AG04450 (cell line): ENCODE results near the gene SMC5. TPM values are rescaled to one million over a fixed set of nuclear protein-coding genes. Genes with fewer than 3 reads are reported as not detected.

Source experiments
- CTCF ChIA-PET: fragments of 300-600, 350-600 bp; formaldehyde crosslinking; extraction: SDS; loops from one replicate; lab custom pipeline; 2022; ENCODE audit warnings: antibody characterized with exemption, inconsistent platforms; lab: Charles Lee
- POLR2A ChIA-PET: fragments of 350-600 bp; formaldehyde crosslinking; extraction: SDS; loops from one replicate; lab custom pipeline; 2021; ENCODE audit warnings: antibody characterized with exemption, inconsistent platforms; lab: Yijun Ruan, JAX
- DNase-seq: peaks from one replicate; pipeline ENCODE4 v3.0.0-alpha.2; 2011; ENCODE audit warnings: low read depth, low spot score
- H3K27ac ChIP-seq: one replicate; pipeline ENCODE4 v1.5.1; 2012; ENCODE audit warnings: low read depth, low read length, control low read depth
- H3K27me3 ChIP-seq: one replicate; pipeline ENCODE4 v1.6.0; 2012; ENCODE audit warnings: low read length; ENCODE audit not compliant: control insufficient read depth, insufficient read depth
- H3K4me3 ChIP-seq: 2 replicates; pipeline ENCODE4 v1.5.1; 2011; ENCODE audit warnings: mild to moderate bottlenecking, low read depth, low read length, control low read depth
- H3K9me3 ChIP-seq: 2 replicates; pipeline ENCODE4 v1.5.1; 2012; ENCODE audit warnings: low read length; ENCODE audit not compliant: control insufficient read depth, insufficient read depth
- polyA plus RNA-seq: library from polyadenylated mRNA; depleted of rRNA; stranded (reverse); fragments of >200 nt; gene quantifications from 2 replicates; pipeline ENCODE4 v1.2.3, GENCODE V29; 2011
- TF ChIP-seq, protein P1 (sequence below): IDR thresholded peaks from 2 replicates; pipeline ENCODE4 v1.5.1; 2011; ENCODE audit warnings: low read depth, low read length, control low read depth, inconsistent platforms

Gene SMC5
- polyA plus RNA-seq, 1 experiment, result 29.1 TPM

DNA sequence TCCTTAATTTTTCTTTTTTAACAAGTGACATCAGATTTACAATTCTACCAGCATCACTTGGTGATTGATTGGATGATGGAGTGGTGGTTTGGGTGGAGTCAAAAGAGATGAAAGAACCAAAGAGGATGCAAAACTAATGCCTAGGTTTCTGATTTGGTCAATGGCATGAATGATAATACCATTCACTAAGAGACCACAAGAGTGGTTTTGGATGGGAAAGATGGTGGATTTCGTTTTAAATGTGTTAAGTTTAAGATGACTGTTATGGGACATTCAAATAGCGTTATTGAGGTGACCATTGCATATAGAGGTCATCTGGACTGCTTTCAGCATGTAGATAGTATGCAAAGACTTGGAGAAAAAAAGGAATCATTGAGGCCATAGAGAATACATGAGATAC, 3.6 kb downstream of the SMC5 start:
- DNase-seq, result no peak
- Histone ChIP-seq H3K27ac (no peak overlapping the region), H3K9me3 (peaks cover 5% of the 10 kb centered on the region; the same call in 1 of the 2 replicates), H3K27me3 (no peaks in the 10 kb centered on the region), H3K4me3 (no peak overlapping the region; the same call in 1 of the 2 replicates)
- ChIA-PET POLR2A (no interaction called here), CTCF (interaction anchor here (0.6 kb wide), 1 partner anchor 1143 kb away, joined by 5 read pairs; no protein-coding TSS in a partner anchor)
- TF ChIP-seq, protein P1, sequence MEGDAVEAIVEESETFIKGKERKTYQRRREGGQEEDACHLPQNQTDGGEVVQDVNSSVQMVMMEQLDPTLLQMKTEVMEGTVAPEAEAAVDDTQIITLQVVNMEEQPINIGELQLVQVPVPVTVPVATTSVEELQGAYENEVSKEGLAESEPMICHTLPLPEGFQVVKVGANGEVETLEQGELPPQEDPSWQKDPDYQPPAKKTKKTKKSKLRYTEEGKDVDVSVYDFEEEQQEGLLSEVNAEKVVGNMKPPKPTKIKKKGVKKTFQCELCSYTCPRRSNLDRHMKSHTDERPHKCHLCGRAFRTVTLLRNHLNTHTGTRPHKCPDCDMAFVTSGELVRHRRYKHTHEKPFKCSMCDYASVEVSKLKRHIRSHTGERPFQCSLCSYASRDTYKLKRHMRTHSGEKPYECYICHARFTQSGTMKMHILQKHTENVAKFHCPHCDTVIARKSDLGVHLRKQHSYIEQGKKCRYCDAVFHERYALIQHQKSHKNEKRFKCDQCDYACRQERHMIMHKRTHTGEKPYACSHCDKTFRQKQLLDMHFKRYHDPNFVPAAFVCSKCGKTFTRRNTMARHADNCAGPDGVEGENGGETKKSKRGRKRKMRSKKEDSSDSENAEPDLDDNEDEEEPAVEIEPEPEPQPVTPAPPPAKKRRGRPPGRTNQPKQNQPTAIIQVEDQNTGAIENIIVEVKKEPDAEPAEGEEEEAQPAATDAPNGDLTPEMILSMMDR, result no peak

DNA sequence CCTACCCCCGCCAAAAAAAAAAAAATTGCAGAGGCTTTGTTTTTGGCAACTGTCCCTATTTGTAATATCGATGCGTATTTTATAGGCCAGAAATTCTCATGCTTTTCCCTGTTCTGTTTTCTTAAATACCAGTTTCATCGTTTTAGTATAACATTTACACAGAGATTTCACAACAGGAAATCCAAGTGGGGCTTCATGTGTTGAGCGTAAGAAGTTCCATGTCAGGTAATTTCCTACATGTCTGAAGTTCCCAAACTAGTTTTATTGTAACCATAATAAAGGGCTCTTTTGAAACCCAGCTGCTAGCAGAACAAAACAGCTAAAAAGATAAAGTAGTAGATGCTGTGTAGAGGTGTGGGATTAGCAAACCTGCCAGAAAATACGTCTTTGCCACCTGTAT, 4.2 kb downstream of the SMC5 start:
- TF ChIP-seq, protein P1, result no peak
- POLR2A ChIA-PET, result no interaction called here
- Histone ChIP-seq H3K27ac (no peak overlapping the region), H3K27me3 (no peaks in the 10 kb centered on the region), H3K4me3 (no peak overlapping the region), H3K9me3 (peaks cover 5% of the 10 kb centered on the region; the same call in 1 of the 2 replicates)
- CTCF ChIA-PET, result interaction anchor here (0.6 kb wide), 1 partner anchor 1144 kb away, joined by 5 read pairs; no protein-coding TSS in a partner anchor
- no peak for DNase-seq

DNA sequence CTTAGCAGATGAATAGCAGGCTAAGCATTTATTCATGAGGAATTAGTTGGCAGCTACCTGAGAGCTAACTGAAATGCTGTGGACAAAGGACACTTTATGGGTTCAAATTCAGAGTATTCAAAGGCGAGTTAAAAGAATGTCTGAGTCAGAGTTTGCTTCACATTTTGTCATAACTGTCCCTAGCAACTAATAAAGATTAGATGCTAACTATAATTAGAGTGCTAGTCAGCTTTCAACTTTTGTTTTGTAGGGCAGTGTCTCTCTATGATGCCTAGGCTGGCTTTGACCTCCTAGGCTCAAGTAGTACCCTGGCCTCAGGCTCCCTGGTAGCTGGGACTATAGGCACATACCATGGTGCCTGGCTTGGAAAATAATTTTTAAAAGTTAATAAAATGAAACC, 4.6 kb downstream of the SMC5 start:
- no peak overlapping the region for H3K27ac ChIP-seq
- H3K9me3 ChIP-seq, result peaks cover 5% of the 10 kb centered on the region; the same call in 1 of the 2 replicates
- no peak for DNase-seq
- TF ChIP-seq, protein P1, result no peak
- ChIA-PET POLR2A (no interaction called here), CTCF (no interaction called here)
- no peak overlapping the region for H3K4me3 ChIP-seq
- no peaks in the 10 kb centered on the region for H3K27me3 ChIP-seq

DNA sequence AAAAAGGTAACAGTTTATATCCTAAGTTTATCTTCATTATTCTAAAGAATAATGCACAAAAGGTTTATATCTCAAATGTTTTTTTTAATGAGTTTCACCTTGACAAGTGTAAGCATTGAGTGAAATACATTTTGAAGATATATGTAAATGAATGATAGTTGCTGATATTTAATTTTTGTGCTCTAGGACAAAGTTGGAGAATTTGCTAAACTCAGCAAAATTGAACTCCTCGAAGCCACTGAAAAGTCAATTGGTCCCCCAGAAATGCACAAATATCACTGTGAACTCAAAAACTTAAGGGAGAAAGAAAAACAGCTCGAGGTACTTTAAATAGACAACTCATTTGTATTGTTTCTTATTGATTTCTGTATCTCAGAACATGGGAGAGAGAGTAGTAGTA, 19.5 kb downstream of the SMC5 start:
- no peak overlapping the region for H3K4me3 ChIP-seq
- no peak overlapping the region for H3K27ac ChIP-seq
- CTCF ChIA-PET, result no interaction called here
- no peaks in the 10 kb centered on the region for H3K27me3 ChIP-seq
- POLR2A ChIA-PET, result no interaction called here
- H3K9me3 ChIP-seq, result no peaks in the 10 kb centered on the region; the same call in 1 of the 2 replicates
- TF ChIP-seq, protein P1, result no peak
- no peak for DNase-seq

DNA sequence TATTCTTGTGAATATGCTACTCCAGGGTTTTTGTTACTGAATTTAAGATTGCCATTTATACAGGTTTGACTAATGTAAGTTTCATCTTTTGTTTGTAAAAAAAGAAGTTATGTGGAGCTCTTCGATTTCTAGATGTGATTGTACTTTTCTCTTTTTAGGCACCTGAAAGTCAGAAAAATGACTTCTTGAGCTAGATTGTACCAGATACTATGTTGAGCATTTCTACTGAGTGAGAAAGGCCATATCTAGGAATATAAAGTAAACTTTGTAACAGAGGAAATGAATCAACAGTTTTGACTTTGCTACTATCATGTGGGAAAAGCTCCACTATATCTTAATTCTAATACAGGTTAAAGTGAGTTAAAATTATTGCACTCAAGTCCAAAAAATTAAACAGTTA, 25.1 kb downstream of the SMC5 start:
- H3K27me3 ChIP-seq, result no peaks in the 10 kb centered on the region
- POLR2A ChIA-PET, result no interaction called here
- H3K9me3 ChIP-seq, result no peaks in the 10 kb centered on the region
- H3K27ac ChIP-seq, result no peak overlapping the region
- TF ChIP-seq, protein P1, result no peak
- no peak overlapping the region for H3K4me3 ChIP-seq
- CTCF ChIA-PET, result interaction anchor here (1.1 kb wide), 1 partner anchor 318 kb away, joined by 4 read pairs; no protein-coding TSS in a partner anchor
- DNase-seq, result no peak
